SHP77 (cell line): ENCODE measurements around the gene PLCB4.

Experiments used
- DNase-seq, 2 experiments: peaks; one replicate each; lab custom pipeline; 2025; lab: John Stamatoyannopoulos, UW

Gene PLCB4

DNA sequence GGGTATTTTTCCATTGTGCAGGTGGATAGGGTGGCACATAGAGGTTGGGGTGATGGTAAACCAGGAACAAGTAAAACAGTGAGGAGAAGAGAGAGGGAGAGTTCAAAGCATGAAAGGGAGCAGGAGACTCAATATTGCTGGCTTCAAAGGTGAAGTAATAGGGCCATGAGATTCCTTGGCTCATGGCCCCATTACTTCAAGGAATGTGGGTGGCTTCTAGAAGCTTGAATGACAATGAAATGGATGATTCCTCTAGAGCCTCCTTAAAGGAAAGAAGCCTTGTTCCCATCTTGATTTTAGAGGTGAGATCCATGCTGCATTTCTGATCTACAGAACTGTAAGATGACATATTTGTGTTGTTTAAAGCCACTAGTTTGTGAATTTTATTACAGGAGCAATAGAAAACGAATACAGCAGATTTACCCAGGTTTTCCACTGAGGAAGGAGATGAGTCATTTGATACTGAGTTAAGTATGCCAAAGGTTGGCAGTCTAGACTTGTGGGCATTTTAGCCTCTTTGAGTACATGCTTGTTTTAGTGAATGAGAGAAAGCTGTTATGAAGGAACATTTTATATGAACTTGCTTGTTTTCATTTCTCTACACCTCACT is 110.4 kb downstream of the PLCB4 start:
- no peak for DNase-seq

DNA sequence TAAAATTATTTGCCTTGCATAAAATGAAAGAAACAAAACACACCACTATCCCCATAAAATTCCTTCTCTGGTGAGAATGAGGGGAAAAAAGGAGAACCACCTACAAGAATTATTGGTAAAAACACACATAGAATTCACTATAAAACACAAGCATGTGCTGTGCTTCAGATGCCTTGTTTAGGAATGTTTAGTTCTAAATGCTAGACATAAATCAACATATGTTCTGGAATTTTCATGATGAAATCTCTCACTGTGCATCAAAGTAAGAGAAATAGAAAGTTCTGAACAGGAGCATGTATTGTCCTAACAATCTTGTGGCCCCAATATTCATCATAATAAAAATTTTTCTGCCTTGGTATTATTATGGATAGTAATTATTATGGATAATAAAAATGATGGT is 111.0 kb downstream of the PLCB4 start:
- no peak for DNase-seq

DNA sequence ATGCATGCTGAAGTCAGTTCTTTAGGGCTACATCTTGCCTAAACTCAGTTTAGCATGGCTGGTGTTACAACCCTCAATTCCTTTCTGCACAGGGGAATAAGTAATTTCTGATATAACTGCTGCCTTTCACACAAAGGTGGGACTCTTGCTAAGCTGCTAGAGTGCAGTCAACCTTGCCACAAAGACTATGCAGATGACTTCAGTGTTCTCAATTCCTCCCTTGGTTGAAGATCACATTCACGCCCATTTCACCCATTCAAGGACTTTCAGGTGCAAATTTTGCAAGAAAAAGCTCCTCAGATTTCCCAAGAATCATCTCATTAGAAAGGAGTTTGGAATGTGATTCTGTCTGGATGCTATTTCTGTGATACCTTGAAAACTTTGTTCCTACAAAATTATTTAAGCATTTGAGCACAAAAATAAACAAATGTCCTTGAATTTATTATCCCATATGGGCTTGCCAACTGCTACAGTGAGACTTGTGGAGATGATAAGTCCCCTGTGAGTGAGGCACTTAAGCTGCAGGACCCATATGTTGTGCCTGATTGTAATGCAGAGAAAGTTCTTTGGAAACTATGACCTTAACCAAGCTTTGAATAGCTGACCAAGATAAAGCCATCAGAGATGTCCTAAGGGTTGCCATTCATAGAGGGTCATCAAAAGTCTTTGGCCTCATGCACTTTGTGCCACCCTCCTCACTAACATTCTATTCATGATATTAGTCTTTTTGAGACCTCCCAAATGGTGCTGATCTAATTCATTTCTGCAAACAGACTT is 111.8 kb downstream of the PLCB4 start:
- no peak for DNase-seq

DNA sequence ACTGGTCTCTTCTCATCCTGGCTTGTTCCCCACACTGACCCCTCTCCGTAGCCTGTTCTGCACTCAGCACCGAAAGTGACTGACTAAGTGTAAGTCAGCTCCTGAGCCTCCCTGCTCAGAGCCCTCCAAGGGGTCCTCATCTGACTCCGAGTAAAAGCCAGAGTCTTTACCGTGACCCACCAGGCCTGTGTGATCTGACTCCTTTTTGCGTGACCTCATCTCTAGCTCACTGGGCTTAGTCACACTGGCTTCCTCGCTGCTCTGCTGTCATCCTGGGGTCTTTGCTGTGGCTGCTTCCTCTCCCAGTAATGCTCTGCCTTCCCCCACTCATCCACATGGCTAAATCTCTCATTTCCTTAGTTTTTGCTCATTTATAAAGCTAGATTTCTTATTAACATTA is 116.6 kb downstream of the PLCB4 start:
- no peak for DNase-seq

DNA sequence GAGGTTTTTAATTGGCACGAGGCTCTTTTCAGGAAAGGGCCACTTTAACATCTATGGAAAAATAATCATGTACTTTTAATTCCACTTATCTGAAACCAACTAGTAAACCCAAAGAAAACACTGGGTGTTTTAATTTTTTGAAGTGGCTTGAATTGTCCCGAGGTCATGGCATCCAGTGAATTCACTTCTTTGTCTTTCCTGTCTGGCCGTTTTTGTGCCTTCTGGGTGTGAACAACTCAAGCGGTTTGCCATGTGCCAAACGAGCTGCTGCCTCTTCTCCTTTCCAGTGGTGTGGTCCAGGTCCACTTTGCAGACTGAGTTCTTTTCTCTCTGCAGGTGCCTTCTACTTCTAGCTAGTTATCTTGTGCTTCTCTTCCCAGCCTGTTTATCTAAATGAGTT is 117.5 kb downstream of the PLCB4 start:
- DNase-seq: no peak

DNA sequence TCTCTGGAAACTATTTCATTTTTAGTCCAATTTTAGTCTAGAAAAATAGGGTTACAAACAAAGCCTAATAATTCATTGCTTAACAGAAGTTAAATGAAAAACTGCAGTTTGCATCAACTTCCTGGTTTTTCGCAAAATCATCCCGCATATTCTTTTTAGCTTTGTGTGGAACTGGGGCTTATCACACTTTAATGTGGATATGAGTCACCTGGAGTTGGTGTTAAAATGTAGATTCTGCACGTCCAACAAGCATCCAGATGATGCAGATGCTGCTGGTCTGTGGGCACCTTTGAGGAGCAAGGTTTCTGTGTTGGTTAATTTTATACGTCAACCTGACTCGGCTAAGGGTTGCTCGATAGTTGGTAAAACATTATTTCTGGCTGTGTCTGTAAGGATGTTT is 126.1 kb downstream of the PLCB4 start:
- no peak for DNase-seq

DNA sequence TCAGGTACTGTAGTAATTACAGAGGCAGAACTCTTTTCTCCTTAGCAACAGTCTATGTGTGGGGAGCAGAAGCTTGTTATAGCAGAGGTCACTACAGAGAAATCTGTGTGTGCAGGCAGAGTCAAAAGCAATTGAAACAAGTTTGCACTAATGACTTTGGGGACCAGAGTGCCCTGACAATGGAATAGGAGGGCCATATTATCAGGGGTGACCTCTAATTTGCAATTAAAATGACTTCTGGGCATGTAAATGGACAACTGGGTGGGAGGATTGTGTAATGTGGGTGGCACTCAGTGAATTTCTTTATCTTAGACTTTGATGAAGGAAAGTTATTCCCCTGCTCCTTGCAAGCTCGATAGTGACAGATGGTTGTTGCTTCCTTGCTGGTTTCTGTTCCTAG is 127.2 kb downstream of the PLCB4 start:
- DNase-seq: no peak

DNA sequence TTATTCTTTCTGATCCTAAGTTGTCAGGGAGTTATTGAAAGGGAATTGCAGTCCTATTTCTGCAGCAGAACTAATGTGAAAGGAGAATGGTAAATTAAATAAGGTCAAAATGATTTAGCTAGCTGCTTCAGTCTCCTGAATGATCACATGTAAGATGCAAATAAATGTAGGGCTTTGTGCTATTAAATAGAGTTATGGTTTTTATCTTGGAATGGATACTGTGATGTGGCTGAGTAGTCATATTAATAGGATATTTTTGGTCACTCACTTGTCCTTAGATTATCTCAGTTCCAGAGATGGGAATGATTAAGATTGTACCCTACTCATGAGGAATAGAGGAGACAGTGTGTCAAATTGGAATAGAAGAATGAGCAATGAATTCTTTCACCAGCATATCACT is 129.6 kb downstream of the PLCB4 start:
- DNase-seq: no peak

DNA sequence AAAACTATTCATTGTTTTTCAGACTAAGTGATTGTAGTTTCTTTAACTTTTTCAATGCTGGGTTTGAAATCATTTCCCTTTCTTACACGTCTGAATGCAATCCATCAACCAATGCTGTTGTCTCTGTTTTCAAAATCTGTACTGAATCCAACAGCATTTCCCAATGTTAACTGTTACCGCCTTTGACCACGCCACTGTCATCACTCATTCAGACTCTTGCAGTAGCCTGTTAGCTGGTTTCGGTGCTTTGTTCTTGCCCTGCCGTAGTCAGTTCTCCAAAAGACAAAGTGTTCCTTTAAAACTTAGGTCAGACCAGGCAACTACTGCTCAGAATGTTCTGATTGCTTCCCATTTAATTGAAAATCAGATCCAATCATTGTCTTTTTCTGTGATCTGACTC is 131.3 kb downstream of the PLCB4 start:
- DNase-seq: no peak

DNA sequence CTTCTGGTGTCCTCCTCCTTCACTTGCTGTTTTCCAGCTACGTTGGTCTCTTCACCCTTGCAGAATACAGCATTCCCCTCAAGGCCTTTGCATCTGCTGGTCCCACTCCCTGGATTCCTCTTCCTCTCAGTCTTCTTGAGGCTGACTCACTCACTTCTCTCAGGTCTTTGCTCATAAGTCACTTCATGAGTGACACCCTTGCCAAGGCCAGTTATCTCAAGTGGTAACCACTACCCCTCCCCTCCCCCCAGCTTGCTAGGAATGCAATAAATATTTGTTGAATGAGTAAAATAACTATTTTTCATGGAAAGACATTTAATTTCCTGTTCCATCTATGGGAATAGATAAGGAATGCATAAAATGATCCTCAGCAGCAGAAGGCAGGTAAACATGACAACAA is 131.7 kb downstream of the PLCB4 start:
- DNase-seq: no peak

DNA sequence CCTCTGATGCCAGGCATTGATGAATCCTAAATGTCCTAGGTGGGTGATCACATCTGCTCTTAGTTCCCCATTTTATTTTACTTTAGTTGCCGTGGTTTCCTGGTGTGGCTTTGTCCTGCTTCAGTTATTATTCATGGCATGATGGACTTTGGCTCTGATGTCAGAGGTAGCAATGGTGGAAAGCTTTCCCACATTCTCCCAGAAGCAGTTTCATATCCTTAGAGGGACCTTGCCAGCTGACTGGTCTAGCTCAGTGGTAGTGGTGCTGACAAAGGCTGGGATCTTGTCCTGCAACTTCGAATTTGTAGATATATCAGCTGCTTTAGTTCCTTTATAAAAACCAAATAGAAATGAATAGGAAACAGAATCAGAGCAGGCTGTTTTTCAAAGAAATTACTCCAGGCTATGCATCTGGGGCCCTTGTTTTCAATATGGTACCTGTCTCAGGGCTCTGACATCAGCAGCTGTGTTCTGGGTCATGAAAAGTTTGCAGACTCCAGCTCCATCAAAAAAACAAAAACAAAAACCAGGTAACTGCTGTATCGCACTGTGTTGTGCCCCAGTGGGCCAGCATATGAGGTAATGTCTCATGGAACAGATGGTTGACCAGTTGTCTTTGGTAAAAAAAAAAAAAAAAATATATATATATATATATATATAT is 133.7 kb downstream of the PLCB4 start:
- no peak for DNase-seq

DNA sequence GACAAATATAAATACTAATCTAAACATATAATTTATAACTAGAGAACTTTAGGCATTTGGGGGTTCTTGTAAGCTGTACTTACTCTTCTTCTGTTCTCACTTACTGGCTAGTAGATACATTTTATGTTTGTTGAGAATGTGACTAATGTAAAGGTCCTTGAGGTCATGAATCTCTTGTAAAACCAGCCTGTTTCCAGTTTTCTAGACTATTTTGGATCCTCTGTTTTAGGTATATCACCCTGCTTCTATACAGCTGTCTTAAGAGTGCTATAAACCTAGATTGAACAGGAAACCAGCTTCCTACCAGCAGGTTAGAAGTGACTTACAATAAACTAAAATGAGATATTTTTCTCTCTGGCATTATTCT is 134.2 kb downstream of the PLCB4 start:
- no peak for DNase-seq

DNA sequence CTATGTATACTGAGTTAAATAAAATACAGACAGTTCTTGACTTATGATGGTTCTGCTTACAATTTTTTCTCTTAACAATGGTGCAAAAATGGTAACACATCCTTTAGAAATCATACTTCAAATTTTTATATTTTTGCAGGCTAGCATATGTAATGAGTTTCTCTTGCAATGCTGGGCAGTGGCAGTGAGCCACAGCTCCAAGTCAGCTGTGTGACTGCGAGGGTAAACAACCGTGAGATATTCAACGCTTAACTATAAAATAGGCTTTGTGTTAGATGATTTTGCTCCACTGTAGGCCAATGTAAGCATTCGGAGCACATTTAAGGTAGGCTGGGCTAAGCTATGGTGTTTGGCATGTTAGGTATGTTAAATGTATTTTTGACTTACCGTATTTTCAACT is 136.1 kb downstream of the PLCB4 start:
- DNase-seq: no peak

DNA sequence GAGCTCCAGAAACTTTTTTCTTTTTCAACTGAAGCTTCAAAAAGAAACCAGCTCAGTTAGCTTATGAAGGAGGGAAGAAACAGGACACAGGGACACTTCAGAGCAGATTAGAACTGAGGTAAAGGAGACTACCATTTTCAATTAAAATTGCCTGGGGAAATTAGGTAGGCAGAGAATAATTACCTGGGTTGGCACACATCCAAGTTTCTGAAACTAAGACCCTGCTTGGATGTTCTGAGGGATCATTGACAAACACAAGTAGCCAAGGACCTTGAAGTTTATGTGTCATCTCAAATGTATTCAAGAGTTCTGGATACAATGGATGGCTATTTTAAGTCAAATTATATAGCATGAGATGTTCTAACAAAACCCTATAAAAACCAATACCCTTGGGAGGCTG is 137.6 kb downstream of the PLCB4 start:
- DNase-seq: no peak

DNA sequence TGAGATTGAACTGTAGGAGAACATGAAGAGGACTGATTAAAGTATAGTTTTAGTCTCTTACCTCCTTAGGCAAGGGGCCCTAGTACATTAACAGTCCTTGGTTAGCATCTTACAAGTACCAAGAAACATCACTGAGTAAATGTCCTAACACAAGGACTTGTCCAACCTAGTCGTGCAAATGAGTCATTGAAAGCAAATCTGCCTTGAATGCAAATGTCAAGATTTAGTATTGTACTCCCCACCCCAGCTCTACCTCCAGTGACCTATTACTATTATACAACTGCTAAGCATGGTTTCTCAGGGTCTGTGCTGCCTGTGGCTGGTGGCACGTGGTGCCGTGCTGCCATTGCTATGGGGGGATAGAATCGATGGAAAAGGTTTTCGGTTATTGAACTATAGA is 138.4 kb downstream of the PLCB4 start:
- DNase-seq: no peak

DNA sequence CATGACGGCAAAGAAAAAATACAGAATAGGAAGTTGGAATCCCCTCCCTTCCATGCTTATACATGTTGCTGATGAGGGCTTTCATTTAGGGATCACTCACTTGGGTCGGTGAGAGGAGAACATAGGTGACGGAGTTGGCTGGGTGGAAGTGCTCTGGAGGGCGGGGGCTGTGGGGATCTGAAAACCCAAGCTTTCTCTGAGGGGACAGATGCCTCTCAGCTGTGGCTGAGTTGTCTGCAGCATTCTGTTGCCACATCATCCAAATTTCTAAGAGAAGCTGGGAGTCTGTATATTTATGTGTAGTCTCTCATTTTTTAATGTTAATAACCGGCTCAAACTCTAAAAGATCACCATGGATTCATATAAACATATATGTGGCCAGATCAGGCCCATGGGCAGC is 141.5 kb downstream of the PLCB4 start:
- no peak for DNase-seq

DNA sequence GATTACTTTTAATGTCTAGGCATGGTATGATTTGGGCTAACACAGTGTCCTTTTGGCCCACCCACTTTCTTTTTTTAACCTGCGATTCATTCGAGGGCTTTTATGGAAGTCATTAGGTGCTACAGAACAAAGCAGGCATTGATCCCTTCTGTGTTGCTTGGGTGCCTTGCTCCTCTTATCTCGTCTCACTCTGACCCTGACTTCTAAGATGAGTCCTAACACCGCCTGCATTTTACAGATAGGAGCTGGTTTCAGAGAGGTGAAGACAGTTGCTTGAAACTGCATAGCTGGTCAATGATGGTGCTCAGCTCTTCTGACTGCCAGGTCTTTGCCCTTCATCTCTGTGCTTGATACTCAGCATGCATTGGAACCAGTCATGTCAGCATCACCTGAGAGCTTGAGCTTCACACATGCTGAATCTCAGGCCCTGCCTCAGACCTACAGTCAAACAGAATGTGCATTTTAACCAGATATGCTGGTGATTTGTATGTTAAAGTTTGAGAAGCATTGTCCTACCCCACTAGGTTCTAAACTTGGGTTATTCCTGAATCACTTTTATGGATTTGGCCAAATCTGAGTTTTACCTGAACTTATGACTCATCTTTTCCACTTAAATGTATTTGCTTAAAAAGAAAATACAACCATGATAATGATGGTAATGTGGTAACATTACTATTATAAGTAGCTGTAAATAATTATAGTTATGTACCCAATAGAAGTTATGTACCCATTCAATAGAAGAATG is 142.3 kb downstream of the PLCB4 start:
- no peak for DNase-seq

DNA sequence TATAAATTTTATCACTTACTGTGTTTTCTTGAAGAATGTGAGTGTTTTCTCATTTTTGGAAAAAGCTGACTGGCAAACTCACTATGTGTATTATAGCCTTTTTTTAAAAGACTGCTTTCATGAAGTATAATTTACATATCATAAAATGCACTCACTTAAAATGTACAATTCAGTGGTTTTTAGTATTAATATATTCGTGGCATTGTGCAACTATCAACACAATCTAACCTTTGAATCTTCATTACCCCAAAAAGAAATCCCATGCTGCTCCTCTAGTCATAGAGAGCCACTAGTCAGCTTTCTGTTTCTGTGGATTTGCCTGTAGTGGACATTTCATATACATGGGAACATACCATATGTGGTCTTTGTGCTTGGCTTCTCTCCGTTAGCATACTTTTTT is 143.8 kb downstream of the PLCB4 start:
- DNase-seq: no peak

DNA sequence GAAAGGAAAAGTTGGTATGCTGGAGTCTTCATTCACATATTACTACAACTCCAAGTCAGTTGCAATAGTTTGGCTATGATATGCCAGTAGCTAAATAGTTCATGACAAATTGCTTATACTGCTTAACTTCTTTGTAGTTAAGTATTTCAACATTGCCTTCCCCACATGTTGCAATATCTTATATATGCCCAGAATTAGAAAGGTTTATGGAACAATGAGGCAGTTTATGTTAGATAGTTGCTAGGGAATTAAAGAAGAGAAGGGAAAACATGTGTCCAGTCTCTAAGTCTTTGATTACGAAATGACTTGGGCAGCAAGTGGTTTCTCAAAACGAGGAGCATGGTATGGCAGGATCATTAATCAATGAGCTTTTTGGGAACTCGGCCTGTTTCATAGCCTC is 145.8 kb downstream of the PLCB4 start:
- no peak for DNase-seq

DNA sequence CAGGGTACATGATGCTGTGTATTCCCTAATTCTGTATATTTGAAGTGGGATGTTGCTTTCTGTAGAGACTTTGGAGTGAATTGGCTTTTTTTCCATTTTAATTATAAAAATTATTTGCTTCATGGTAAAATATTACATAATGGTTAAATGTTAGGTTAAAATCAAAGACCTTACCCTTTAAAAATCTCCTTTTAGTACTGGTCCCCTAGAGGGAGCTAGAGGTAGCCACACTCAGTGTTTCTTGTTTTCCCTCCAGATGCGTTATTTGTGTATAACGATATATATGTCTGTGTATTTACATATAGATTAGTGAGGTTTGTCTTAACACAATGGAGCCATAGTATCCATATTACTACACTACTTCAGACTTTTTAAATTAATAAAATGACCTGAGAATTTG is 146.7 kb downstream of the PLCB4 start:
- DNase-seq: peak in 1 of 2 experiments; percentile 26

DNA sequence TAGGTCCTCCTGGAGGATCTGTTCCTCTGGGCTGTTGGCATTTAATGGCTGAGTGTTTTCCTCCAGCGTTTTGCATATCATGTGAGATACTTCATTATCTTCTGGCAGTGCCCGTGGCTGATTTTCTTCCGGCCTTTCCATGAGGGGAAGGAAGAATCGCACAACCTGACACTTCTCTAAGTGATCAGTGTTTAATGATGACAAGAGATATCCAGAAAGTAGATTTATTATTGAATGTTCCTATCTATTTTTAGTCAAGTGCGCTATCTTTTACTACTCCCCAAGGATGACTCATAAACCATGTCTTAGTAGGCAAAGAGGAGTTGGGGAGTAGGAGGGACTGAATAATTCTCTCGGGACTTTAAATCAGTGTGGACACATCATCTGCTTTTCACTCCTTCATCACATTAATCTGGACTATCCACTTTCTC is 149.7 kb downstream of the PLCB4 start:
- no peak for DNase-seq

DNA sequence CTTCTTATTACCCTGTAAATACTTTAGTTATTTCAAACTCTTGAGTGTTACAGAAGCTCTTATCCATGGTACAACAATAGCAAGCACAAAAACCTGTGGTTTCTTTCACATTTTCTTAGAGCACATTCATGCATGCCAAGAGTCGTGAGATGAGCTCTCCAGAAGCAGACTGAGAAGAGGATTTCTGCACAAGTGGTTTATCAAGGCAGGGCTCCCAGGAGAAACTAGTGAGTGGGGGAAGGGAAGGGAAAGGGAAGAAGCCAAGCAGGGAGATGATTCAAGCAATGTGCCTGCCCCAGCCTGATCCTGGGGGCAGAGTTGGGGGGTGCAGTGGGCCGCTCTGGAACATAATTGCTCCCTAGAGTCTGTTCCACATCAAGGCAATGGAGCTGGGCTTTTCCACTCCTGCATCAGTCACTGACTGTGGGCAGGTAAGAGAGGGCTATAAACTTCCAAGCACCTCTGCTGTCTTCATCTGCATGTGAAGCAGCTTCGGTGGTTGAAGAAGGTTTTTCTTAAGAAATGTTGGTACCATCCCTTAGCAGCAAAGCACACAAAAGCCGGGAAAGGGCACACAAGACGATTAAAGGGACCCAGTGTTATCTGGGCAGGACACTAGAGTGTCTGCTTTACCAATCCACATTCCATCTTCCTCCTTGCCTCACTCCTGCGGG is 152.1 kb downstream of the PLCB4 start:
- no peak for DNase-seq
